MM.1S (cell line): Measurements from ENCODE around the gene MMP21.

ENCODE experiments used
- CTCF ChIP-seq: fragments of 300-600 bp; sonication (generic); IDR thresholded peaks from 2 replicates; pipeline ENCODE4 v1.5.1; 2016; ENCODE audit warnings: antibody characterized with exemption, low read length, mixed read lengths
- EZH2 ChIP-seq: fragments of 300-600 bp; sonication (generic); optimal IDR thresholded peaks from 2 replicates; pipeline ENCODE3; 2017; ENCODE audit warnings: low read depth, mild to moderate bottlenecking, antibody characterized with exemption, low read length, mixed read lengths
- EZH2phosphoT487 ChIP-seq: fragments of 300-600 bp; sonication (generic); IDR thresholded peaks from 2 replicates; pipeline ENCODE4 v1.6.1; 2018; ENCODE audit warnings: antibody characterized with exemption, low read length

GRCh38 chr10:125816548-125816947 lies 40.9 kb upstream of the MMP21 start:
- TF ChIP-seq CTCF = no peak
- no peak for TF ChIP-seq EZH2
- TF ChIP-seq EZH2phosphoT487 = no peak
